ENCODE results near the gene HOXD8. TPM values are rescaled to one million over a fixed set of nuclear protein-coding genes. Genes with fewer than 3 reads are reported as not detected.

Gene HOXD8
- total RNA-seq, 1 donor from 2014 or later = 18.0 TPM

DNA sequence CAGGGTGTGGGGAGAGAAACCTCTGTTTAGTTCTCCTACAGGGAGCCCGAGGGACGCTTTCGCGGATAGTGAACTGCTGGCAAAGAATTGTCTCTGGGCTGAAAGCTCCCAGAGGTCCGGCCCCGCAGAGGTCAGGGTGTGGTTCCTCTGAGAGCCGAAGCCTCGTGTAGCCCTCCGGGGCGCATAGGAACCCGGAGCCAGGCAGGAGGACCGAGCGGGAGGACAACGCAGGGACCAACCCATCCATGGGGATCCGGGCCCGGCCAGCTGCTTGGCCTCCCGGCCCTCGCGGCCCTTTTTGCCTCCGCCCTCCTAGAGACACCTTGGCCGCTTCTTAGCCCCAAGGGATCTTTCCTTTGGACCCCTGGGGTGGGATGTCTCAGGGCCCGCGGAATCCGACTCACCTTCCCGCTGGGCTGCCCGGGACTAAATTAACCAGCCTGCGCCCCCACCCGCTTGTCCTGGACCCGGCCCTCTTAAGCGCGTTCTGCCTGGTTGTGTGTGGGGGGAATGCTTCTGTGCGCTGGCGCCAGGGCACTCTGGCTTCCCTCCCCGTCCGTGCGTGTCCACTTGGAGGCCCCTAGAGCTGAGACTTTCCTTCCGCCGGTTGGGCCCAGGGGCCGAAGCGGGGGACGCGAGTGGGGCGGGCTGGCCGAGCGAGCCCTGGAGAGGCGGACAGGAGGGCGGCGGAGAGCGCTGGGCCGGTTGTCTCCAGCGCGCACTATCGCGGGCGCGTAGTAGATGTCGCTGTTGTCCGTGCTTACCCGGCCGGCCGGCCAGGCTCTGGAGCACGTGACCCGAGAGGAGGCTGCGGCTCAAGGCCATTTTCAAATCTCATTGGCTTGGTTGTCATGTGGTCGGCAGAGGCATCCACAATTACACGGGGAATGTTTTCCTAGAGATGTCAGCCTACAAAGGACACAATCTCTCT lies 13.4 kb upstream of the HOXD8 start, which contains the start of gene HOXD10:
TSS of gene HOXD10 (plus strand) at position 896 of the 931 bp plus-strand sequence. CDS start 56 bp downstream, outside the sequence.
- TF ChIP-seq, protein P1, sequence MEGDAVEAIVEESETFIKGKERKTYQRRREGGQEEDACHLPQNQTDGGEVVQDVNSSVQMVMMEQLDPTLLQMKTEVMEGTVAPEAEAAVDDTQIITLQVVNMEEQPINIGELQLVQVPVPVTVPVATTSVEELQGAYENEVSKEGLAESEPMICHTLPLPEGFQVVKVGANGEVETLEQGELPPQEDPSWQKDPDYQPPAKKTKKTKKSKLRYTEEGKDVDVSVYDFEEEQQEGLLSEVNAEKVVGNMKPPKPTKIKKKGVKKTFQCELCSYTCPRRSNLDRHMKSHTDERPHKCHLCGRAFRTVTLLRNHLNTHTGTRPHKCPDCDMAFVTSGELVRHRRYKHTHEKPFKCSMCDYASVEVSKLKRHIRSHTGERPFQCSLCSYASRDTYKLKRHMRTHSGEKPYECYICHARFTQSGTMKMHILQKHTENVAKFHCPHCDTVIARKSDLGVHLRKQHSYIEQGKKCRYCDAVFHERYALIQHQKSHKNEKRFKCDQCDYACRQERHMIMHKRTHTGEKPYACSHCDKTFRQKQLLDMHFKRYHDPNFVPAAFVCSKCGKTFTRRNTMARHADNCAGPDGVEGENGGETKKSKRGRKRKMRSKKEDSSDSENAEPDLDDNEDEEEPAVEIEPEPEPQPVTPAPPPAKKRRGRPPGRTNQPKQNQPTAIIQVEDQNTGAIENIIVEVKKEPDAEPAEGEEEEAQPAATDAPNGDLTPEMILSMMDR (conservative IDR thresholded peaks at IDR 0.05; ENCODE audit: low read depth, low read length) = peak; percentile 48
- H3K4me3 ChIP-seq (ENCODE audit: low read depth, low read length) = peak within 1 kb of the TSS; percentile 49
- no peak for DNase-seq (ENCODE audit: low read depth)

GRCh38 chr2:176117162-176117822 lies 12.2 kb upstream of the HOXD8 start:
- no peak for DNase-seq (ENCODE audit: low read depth)
- TF ChIP-seq, protein P1 (conservative IDR thresholded peaks at IDR 0.05; ENCODE audit: low read depth, low read length) = no peak
- peak overlapping the region; percentile 49 for H3K4me3 ChIP-seq (ENCODE audit: low read depth, low read length)

- TF ChIP-seq, protein P1 (conservative IDR thresholded peaks at IDR 0.05; ENCODE audit: low read depth, low read length) = no peak
- DNase-seq (ENCODE audit: low read depth) = no peak
- peak overlapping the region; percentile 49 for H3K4me3 ChIP-seq (ENCODE audit: low read depth, low read length)
Measured at GRCh38 chr2:176117823-176118371, 11.6 kb upstream of the HOXD8 start.

GRCh38 chr2:176118601-176119339 lies 10.7 kb upstream of the HOXD8 start:
- H3K4me3 ChIP-seq (ENCODE audit: low read depth, low read length) = peak overlapping the region; percentile 49
- no peak for DNase-seq (ENCODE audit: low read depth)

GRCh38 chr2:176120364-176121189 lies 8.9 kb upstream of the HOXD8 start:
- no peak for DNase-seq (ENCODE audit: low read depth)
- TF ChIP-seq, protein P1 (conservative IDR thresholded peaks at IDR 0.05; ENCODE audit: low read depth, low read length) = no peak
- peak overlapping the region; percentile 73 for H3K4me3 ChIP-seq (ENCODE audit: low read depth, low read length)

More at GRCh38 chr2:176118601-176119339, 10.7 kb upstream of the HOXD8 start:
- TF ChIP-seq, protein P1 (conservative IDR thresholded peaks at IDR 0.05; ENCODE audit: low read depth, low read length) = peak; percentile 77

Data from epithelial cell of proximal tubule (primary cell).